HG02885 (cell line): ENCODE measurements around the gene ADAMTS12.
A peak's percentile ranks its signal among the peaks of the same experiment; 100 is the strongest.
"Not testable (repeated sequence)": the region's sequence is repeated elsewhere in the genome, so short reads cannot be mapped to it uniquely, and the experiment has no call there.

Experiments used
- ATAC-seq: cut with Tn5 transposase; IDR thresholded peaks from one replicate; pipeline ENCODE4 v1.9.1; 2021; ENCODE audit warnings: mild to moderate bottlenecking; ENCODE audit not compliant: unreplicated experiment, poor library complexity

The ADAMTS12 gene

GRCh38 chr5:33891788-33892619 is at the start of gene ADAMTS12:
Gene ADAMTS12, minus strand, starts transcription at chr5:33891990. Its CDS starts 134 bp downstream, at chr5:33891856.
- peak; percentile 38 for ATAC-seq

- ATAC-seq: no peak
Measured at GRCh38 chr5:33941090-33941489, 49.3 kb upstream of the ADAMTS12 start.

- no peak for ATAC-seq
Measured at GRCh38 chr5:33939556-33940262, 47.9 kb upstream of the ADAMTS12 start.

DNA sequence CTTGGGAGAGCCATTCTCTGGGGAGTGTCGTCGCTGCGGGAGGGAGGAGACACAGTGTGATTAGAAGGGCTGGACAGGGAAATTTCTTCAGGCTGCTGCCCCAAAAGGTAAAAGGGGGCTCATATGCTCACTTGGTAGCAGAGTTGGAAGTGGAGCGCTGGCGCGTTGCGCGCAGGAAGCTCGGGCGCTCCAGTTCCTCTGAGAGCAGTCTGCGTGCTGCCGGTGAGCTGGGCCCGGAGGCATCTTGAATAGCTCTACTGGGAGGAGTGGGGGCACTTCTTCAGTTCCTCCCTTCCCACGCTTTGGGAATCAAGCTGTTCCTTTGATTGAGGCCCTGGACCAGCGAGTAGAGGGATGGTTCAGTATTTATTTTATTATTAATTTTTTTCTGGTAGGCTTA is 47.1 kb upstream of the ADAMTS12 start:
- no peak for ATAC-seq

DNA sequence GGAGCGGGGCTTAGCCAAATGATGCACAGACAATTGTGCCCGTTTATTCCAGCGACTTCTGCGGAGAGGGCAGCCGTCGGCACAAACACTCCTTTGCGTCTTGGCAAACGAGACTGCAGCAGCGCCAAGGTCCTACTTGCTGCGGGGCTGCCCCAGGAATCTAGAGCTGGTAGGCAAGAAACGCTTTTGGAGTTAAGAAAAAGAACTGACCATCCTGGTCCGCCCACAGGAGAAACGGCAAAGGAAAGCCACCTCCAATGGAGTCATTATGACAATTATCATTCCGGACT is 46.7 kb upstream of the ADAMTS12 start:
- no peak for ATAC-seq

GRCh38 chr5:33937707-33938506 is 46.1 kb upstream of the ADAMTS12 start:
- no peak for ATAC-seq

GRCh38 chr5:33937017-33937706 is 45.4 kb upstream of the ADAMTS12 start:
- no peak for ATAC-seq

- no peak for ATAC-seq
Measured at GRCh38 chr5:33936381-33937016, 44.7 kb upstream of the ADAMTS12 start, which contains the start of gene RXFP3. Gene RXFP3, plus strand, starts transcription at chr5:33936386. Its CDS starts 355 bp downstream, at chr5:33936741.

DNA sequence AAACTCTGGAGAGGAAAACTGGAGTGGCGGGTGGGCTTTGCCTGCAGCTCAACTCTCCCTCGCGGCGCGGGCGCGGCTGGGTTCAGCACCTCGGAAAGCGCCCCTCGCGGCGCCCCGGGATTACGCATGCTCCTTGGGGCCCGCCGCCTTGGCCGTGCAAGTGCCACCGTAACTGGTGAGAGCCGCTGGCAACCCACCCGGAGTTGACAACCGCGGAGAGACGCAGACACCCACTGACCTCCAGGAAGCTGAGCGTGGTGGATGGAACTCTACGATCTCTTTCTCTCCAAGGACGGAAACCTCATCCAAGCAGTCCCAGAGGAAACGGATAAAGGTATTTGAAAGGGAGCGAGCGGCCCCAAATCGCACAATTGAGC is 44.2 kb upstream of the ADAMTS12 start:
- ATAC-seq: no peak

GRCh38 chr5:33934176-33934575 is 42.4 kb upstream of the ADAMTS12 start:
- ATAC-seq: peak; percentile 35

GRCh38 chr5:33933723-33934169 is 42.0 kb upstream of the ADAMTS12 start:
- peak; percentile 93 for ATAC-seq

DNA sequence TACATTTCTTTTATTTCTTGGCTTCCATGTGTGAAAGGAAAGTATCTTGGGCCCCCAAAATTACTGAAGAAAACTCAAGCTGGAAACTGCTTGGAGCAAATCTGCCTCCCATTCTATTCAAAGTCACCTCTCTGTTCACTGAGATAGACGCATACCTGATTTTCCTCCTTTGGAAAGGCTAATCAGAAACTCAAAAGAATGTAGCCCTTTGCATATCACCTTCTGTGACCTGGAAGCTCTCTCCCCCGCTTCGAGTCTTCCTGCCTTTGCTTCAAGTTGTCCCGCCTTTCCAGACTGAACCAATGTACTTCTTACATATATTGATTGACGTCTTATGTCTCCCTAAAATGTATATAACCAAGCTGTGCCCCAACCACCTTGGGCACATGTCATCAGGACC is 39.3 kb upstream of the ADAMTS12 start:
- no peak for ATAC-seq

DNA sequence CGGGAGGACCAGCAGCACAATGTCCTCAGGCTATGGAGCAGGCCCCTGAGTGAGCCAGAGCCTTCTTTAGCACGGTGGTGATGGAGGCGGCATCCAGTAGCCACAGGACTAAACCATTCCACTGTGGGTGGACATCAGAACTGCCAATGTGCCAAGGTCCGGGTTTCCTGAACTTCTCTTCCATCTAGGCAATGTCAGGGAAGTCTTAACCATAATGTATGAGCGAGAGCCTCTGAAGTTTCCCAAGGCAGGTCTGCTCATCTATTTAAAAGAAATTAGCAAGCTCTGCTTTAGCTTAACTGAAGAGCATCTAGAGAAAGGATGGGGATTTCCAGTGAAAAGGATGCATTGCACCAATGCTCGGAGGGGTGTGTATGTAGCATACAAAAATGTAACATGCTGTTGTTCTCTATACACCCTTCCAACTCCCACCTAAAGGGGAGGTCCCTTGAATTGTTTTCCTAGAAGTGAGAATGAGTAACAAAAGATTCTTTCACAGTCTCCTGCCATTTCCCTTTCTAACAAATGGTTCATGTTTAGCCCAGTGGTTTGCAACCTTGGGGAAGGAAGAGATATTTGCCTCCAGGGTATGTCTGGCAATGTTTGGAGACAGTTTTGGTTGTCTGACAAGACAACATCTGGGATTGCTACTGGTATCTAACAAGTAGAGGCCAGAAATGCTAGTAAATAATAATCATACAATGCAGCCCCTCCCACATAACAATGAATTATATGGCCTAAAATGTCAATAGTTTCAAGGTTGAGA is 38.3 kb upstream of the ADAMTS12 start:
- no peak for ATAC-seq

GRCh38 chr5:33928283-33928682 is 36.5 kb upstream of the ADAMTS12 start:
- ATAC-seq: no peak

DNA sequence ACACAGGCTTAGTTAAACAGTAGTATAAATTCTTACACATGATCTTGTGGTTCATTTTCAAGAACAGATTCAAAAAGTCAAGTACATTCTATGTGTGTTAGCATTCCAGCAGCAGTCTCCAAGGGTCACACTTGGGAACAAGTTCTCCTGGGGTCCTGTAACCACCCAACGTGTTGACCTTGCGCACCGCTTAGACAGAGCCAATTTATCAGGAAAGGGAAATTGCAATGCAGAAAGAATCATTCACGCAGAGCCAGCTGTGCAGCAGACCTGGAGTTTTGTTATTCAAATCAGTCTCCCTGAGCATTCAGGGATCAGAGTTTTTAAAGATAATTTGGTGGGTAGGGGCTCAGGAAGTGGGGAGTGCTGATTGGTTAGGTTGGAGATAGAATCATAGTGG is 35.9 kb upstream of the ADAMTS12 start:
- ATAC-seq: no peak

GRCh38 chr5:33925278-33925677 is 33.5 kb upstream of the ADAMTS12 start:
- ATAC-seq: peak; percentile 62

GRCh38 chr5:33921002-33921401 is 29.2 kb upstream of the ADAMTS12 start:
- no peak for ATAC-seq

DNA sequence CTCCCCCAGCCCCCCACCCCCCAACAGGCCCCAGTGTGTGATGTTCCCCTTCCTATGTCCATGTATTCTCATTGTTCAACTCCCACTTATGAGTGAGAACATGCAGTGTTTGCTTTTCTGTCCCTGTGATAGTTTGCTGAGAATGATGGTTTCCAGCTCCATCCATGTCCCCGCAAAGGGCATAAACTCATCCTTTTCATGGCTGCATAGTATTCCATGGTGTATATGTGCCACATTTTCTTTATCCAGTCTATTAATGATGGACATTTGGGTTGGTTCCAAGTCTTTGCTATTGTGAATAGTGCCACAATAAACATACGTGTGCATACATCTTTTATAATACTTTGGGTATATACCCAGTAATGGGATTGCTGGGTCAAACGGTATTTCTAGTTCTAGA is 23.1 kb upstream of the ADAMTS12 start:
- not testable (repeated sequence) for ATAC-seq

DNA sequence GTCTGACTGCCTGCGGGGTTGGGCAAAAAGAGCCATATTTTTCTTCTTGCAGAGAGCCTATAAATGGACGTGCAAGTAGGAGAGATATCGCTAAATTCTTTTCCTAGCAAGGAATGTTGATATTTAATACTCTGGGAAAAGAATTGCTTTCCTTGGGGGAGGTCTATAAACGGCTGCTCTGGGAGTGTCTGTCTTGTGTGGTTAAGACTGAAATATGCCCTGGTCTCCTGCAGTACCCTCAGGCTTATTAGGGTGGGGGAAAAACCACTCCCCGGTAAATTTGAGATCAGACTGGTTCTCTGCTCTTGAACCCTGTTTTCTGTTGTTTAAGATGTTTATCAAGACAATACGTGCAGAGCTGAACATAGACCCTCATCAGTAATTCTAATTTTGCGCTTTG is 14.5 kb upstream of the ADAMTS12 start:
- not testable (repeated sequence) for ATAC-seq
